Activated CD4-positive, alpha-beta T cell treated with anti-CD3 and anti-CD28 coated beads, Interleukin-2, amount 50 U/mL, for 24 hours (primary cell): ENCODE data around the gene SAMHD1.
"Not testable (repeated sequence)": the region's sequence is repeated elsewhere in the genome, so short reads cannot be mapped to it uniquely, and the experiment has no call there.

ENCODE experiments used
- DNase-seq, 2 donors: peaks; one replicate each; pipeline ENCODE4 v3.0.0-alpha.2; 2020; ENCODE audit warnings: low read depth in 1 of 2, low spot score in 1 of 2

The SAMHD1 gene

GRCh38 chr20:36875093-36875492 is 76.4 kb downstream of the SAMHD1 start:
- not testable (repeated sequence) for DNase-seq

GRCh38 chr20:36873498-36874189 is 77.9 kb downstream of the SAMHD1 start:
- no peak for DNase-seq

GRCh38 chr20:36872852-36873251 is 78.7 kb downstream of the SAMHD1 start:
- DNase-seq: no peak

- no peak for DNase-seq
Observed at GRCh38 chr20:36871640-36872570, 79.6 kb downstream of the SAMHD1 start.

GRCh38 chr20:36866681-36867495 is 84.6 kb downstream of the SAMHD1 start:
- no peak for DNase-seq

- DNase-seq: no peak
Observed at GRCh38 chr20:36866164-36866563, 85.3 kb downstream of the SAMHD1 start.

GRCh38 chr20:36865861-36866149 is 85.7 kb downstream of the SAMHD1 start:
- no peak for DNase-seq

GRCh38 chr20:36865076-36865860 is 86.2 kb downstream of the SAMHD1 start:
- no peak for DNase-seq

- no peak for DNase-seq
Observed at GRCh38 chr20:36862857-36863668, 88.4 kb downstream of the SAMHD1 start.

- no peak for DNase-seq
Observed at GRCh38 chr20:36861875-36862801, 89.4 kb downstream of the SAMHD1 start.

GRCh38 chr20:36861625-36861874 is 90.0 kb downstream of the SAMHD1 start:
- no peak for DNase-seq

- no peak for DNase-seq
Observed at GRCh38 chr20:36860811-36861624, 90.5 kb downstream of the SAMHD1 start.

- DNase-seq: no peak
Observed at GRCh38 chr20:36860339-36860738, 91.2 kb downstream of the SAMHD1 start.

- no peak for DNase-seq
Observed at GRCh38 chr20:36859700-36860330, 91.7 kb downstream of the SAMHD1 start.

- no peak for DNase-seq
Observed at GRCh38 chr20:36859282-36859555, 92.3 kb downstream of the SAMHD1 start.

- DNase-seq: no peak
Observed at GRCh38 chr20:36856691-36857635, 94.5 kb downstream of the SAMHD1 start.

- no peak for DNase-seq
Observed at GRCh38 chr20:36856195-36856594, 95.3 kb downstream of the SAMHD1 start.
